ENCODE results near the gene MCRIP2.
A peak's percentile ranks its signal among the peaks of the same experiment; 100 is the strongest.

MCRIP2 gene

DNA sequence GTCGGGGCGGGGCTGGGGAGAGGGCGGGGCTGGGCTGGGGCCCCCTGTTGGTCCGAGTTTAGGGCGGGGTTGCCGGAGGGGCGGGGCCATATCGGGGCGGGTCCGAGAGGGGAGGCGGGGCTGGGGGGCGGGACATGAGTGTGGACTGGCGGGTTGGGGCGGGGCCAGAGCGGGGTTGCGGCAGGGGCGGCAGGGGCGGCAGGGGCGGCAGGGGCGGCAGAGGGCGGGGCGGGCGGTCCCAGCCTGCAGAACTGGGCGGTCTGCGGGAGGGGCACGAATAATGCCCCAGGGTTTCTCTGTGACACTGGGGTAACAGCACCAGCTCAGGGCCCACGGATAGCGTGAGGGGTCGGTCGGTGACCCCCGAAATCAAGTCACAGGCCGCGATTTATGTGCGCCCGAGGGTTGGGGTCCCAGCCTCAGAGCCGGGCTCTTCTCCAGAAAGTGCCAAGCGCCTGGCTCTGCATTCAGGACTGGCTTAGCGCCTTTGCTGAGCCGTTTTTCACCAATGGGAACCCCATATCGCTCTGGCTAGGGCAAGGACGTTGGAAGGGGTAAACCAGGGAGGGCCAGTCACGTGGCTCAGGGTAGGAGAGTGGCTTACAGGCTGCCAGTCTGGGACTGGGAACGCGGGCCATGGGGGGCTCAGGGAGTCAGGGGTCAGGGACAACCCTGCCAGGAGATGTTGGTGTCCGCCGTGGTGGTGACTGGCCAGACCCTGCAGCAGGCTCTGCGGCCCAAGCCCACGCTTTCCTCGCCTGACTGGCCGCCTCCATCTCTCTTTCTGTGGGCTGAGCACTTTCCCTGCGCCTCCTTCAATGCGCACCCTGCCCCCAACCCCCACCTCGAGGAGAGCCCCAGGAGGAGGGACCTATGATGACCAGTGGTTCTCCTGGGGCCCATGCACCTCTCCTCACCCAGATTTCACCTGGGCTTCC lies 4.3 kb upstream of the MCRIP2 start:
- no peaks in the 10 kb centered on the region for H3K27me3 ChIP-seq (replicated peaks)
- no peak overlapping the region for H3K27ac ChIP-seq
- DNase-seq = peak; percentile 73
- in situ Hi-C loops (cut with HindIII; ENCODE audit: low pct_ligation_motif_present, low sequenced_read_pairs) = no loop called here
- peaks cover 9% of the 10 kb centered on the region for H3K36me3 ChIP-seq (replicated peaks)
- TF ChIP-seq, protein P1, sequence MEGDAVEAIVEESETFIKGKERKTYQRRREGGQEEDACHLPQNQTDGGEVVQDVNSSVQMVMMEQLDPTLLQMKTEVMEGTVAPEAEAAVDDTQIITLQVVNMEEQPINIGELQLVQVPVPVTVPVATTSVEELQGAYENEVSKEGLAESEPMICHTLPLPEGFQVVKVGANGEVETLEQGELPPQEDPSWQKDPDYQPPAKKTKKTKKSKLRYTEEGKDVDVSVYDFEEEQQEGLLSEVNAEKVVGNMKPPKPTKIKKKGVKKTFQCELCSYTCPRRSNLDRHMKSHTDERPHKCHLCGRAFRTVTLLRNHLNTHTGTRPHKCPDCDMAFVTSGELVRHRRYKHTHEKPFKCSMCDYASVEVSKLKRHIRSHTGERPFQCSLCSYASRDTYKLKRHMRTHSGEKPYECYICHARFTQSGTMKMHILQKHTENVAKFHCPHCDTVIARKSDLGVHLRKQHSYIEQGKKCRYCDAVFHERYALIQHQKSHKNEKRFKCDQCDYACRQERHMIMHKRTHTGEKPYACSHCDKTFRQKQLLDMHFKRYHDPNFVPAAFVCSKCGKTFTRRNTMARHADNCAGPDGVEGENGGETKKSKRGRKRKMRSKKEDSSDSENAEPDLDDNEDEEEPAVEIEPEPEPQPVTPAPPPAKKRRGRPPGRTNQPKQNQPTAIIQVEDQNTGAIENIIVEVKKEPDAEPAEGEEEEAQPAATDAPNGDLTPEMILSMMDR (IDR thresholded peaks at IDR 0.05; ENCODE audit: low read depth, low read length, missing control alignments) = no peak
- H3K4me3 ChIP-seq (ENCODE audit: low read depth, low read length) = peak overlapping the region; percentile 81

DNA sequence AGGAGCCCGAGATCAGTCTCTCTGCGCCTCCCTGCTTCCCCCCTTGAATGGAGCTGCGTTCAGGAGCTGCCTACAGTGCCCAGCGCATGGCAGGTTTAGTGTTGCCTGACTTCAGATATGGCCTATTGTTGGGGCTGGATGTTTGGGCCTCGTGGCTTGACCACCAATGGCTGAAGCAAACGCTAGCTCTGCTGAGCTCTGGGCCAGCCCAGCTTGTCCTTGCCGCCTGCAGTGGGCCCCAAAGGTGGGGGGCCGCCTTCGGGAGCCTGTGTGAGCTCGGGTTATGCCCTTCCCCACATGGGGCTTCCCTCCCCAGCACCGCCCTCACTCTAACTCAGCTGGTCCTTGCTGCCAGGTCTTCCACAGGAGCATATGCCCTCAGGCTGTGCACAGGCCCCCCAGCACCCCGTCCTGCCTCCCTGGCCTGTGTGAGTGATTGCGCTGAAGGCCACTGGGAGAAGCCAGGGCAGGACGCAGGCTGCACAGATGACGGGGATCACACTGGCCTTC lies 3.5 kb upstream of the MCRIP2 start:
- DNase-seq = no peak
- H3K27me3 ChIP-seq (replicated peaks) = no peaks in the 10 kb centered on the region
- H3K27ac ChIP-seq = no peak overlapping the region
- no peak overlapping the region for H3K4me3 ChIP-seq (ENCODE audit: low read depth, low read length)
- in situ Hi-C loops (cut with HindIII; ENCODE audit: low pct_ligation_motif_present, low sequenced_read_pairs) = no loop called here
- TF ChIP-seq, protein P1 (IDR thresholded peaks at IDR 0.05; ENCODE audit: low read depth, low read length, missing control alignments) = no peak
- H3K36me3 ChIP-seq (replicated peaks) = peaks cover 9% of the 10 kb centered on the region

- Histone ChIP-seq H3K27ac (no peak overlapping the region), H3K27me3 (replicated peaks) (no peaks in the 10 kb centered on the region), H3K36me3 (replicated peaks) (peaks cover 2% of the 10 kb centered on the region), H3K4me3 (ENCODE audit: low read depth, low read length) (no peak overlapping the region)
- in situ Hi-C loops (cut with HindIII; ENCODE audit: low pct_ligation_motif_present, low sequenced_read_pairs) = no loop called here
- TF ChIP-seq, protein P1 (IDR thresholded peaks at IDR 0.05; ENCODE audit: low read depth, low read length, missing control alignments) = no peak
- DNase-seq = no peak
Measured at GRCh38 chr16:638836-639235, 2.8 kb upstream of the MCRIP2 start.

DNA sequence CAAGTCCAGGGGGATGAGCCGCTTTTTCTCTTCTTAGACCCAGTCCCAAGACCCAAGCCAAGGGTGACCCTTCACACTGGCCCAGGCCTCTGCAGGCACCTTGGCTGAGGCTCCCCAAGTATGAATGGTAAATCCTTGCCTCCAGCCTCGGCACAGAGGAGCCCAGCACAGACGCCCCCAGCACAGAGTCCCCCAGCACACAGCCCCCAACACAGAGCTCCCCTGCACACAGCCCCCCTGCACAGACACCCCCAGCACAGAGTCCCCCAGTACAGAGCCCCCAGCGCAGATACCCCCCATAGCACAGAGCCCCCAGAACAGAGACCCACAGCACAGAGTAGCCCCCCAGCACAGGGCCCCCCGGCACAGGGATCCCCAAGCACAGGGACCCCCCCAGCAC lies 1.0 kb upstream of the MCRIP2 start:
- in situ Hi-C loops (cut with HindIII; ENCODE audit: low pct_ligation_motif_present, low sequenced_read_pairs) = no loop called here
- H3K4me3 ChIP-seq (ENCODE audit: low read depth, low read length) = no peak overlapping the region
- H3K27me3 ChIP-seq (replicated peaks) = no peaks in the 10 kb centered on the region
- no peak overlapping the region for H3K27ac ChIP-seq
- H3K36me3 ChIP-seq (replicated peaks) = no peaks in the 10 kb centered on the region
- TF ChIP-seq, protein P1 (IDR thresholded peaks at IDR 0.05; ENCODE audit: low read depth, low read length, missing control alignments) = no peak
- no peak for DNase-seq

DNA sequence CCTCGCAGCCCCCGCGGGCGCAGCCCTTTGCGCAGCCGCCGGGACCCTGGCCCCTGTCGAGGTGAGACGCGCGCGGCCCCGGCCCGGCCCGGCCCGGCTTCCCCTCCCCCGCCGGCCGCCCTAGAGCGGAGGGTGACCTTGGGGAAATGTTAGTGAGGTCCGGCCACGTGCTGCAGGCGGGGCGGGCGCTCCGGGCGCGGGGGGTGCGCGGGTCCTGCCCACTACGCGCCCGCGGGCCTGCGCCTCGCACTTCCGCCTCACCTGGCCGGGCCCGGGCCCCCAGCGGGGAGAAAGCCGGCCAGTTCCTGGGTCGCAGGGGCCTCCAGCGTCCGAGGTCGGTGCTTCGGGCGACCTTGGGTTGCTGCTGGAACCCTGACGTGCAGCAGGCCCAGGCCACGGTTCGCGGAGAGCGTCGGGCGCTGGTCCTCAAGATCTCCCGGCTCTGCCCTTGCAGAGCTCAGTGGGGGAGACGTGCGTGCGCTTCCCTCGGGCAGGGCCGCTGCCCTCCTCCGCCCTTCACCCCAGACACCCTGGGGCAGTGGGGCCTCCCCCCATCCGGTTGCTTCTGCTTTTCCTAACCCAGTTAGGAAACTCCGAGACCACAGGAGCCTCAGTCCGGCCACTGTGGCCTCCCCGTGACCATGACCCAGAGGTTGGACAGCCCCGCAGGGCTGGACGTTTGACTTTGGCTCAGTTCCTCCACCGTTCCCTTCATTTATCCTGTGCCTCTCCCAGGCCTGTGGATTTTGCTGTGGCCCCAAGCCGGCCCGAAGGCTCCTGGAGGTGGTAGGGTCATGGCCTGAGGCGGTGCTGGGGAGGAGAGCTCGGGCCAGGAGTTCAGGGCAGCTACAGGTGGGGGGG lies 791 bp downstream of the MCRIP2 start:
- H3K27ac ChIP-seq = no peak overlapping the region
- peak overlapping the region; percentile 53 for H3K4me3 ChIP-seq (ENCODE audit: low read depth, low read length)
- in situ Hi-C loops (cut with HindIII; ENCODE audit: low pct_ligation_motif_present, low sequenced_read_pairs) = no loop called here
- no peak for DNase-seq
- TF ChIP-seq, protein P1 (IDR thresholded peaks at IDR 0.05; ENCODE audit: low read depth, low read length, missing control alignments) = no peak
- H3K36me3 ChIP-seq (replicated peaks) = no peaks in the 10 kb centered on the region
- H3K27me3 ChIP-seq (replicated peaks) = no peaks in the 10 kb centered on the region
